ENCODE measurements around the gene ADCY3. TPM values are rescaled to one million over a fixed set of nuclear protein-coding genes. Genes with fewer than 3 reads are reported as not detected.

The ADCY3 gene
- total RNA-seq, 1 experiment from 2014 or later = 36.8 TPM

- no peak for DNase-seq (ENCODE audit: low spot score)
Measured at GRCh38 chr2:24831221-24832072, 88.6 kb downstream of the ADCY3 start.

DNA sequence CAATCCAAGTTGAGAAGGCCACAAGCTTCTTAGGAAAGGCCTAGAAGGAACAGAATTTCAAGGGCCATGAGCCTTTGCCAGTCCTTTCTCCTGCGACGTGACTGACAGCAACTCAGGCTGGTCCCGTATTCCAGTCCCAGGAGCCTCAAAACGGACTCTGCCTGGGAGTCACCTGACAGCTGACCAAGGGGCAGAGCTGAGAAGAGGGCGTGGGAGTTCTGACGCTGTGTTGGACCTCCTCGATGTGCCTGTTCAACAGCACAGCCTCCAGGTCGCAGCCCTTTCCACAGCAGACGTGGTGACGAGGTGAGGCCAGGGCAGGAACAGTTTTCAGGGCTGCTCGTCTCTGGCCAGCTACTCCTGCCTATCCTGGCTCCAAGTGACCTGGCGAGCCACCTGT, 89.3 kb downstream of the ADCY3 start:
- DNase-seq (ENCODE audit: low spot score) = no peak

DNA sequence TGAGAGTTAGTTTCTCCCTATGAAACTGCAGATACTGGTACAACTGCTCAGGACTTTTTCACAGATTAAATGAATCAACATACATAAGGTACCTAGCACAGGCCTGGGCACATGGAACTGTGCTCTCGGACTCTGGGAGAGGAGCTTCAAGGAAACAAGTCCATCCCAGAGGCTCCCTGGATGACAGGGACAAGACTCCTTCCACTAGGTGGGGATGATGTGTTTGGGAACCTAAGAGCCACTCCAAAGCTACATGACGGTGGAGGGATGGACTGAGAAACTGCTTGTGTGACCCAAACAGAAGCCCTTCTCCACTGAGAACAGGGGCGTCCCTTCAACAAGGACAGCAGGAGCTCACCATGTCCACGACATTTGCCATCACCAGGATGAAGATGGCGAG, 89.7 kb downstream of the ADCY3 start:
- no peak for DNase-seq (ENCODE audit: low spot score)

DNA sequence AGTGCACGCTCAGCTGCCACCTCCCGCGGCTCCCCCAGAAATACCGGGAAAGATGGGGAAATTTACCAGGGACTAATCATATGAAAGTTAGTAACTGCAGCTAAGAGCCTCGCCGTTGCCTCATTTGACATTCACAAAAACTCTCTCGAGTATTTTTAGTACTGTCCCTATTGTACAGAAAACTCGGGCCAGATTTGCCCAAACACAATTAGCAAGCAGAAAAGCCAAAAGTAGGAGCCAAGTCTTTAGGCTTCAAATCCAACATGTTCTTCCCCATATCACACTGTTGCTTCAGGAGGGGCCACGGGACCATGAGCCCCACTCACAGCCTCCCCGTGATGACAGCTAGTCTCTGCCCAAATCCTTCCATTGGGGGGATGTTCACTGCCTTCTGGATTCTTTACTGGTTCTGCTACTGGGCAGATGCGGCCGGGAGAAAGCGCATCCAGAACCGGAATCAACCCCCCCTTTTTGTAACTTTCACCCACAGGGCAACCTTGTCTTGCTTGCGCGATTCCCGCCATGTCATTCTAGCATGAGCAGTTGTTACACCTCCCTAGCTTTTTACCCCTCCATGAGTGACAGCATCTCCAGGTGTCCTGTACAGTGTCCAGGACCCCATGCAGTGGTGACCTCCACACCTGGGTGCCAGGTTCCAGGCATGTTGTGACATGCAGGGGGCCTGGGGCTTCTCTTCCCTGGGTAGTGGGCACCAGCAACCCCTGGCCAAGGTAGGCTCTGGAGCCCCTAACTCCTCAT, 91.6 kb downstream of the ADCY3 start:
- no peak for DNase-seq (ENCODE audit: low spot score)

- DNase-seq (ENCODE audit: low spot score) = peak; percentile 73
Measured at GRCh38 chr2:24827321-24828237, 92.5 kb downstream of the ADCY3 start.

GRCh38 chr2:24826773-24827145, 93.3 kb downstream of the ADCY3 start:
- no peak for DNase-seq (ENCODE audit: low spot score)

DNA sequence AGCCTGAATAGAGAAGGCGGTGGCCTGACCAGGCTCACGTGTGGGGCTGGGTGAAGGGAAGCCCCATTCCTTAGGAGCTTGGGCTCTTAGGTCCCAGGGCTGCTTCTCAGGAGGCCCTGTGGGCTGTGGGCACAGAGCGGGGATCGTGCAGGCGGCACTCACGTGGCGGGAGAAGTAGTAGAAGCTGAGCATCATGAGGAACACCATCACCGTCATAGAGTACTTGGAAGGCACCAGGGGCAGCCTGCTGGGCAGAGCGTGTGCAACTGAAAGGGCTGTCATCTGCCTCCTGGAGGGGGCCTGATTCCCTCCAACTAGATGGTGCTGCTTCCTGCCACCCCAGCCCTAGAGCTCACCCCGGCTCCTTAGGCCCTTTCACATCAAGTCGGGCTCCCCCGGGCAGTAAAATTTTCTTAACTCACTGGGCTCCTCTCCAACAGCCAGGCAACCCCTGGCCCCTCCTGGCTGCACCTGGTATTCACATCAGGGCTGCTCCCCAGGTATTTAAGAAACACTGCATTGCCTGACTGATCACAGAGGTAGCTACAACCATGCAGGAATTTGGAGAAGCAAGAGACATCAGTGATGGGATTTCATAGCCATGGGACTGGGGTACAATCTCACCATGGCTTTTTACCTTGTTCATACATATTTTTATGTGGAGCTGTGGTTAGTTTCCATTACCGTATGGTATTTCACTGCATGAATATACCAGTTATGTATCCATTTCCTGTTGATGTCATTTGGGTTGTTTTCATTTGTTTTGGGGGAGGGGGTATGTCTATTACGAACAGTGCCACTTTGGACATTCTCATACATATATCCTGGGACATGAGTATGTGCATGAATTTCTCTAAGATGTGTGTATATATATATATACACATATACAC, 93.9 kb downstream of the ADCY3 start:
- no peak for DNase-seq (ENCODE audit: low spot score)

- DNase-seq (ENCODE audit: low spot score) = no peak
Measured at GRCh38 chr2:24824966-24825882, 94.8 kb downstream of the ADCY3 start.

GRCh38 chr2:24824071-24824588, 95.9 kb downstream of the ADCY3 start:
- DNase-seq (ENCODE audit: low spot score) = no peak

DNA sequence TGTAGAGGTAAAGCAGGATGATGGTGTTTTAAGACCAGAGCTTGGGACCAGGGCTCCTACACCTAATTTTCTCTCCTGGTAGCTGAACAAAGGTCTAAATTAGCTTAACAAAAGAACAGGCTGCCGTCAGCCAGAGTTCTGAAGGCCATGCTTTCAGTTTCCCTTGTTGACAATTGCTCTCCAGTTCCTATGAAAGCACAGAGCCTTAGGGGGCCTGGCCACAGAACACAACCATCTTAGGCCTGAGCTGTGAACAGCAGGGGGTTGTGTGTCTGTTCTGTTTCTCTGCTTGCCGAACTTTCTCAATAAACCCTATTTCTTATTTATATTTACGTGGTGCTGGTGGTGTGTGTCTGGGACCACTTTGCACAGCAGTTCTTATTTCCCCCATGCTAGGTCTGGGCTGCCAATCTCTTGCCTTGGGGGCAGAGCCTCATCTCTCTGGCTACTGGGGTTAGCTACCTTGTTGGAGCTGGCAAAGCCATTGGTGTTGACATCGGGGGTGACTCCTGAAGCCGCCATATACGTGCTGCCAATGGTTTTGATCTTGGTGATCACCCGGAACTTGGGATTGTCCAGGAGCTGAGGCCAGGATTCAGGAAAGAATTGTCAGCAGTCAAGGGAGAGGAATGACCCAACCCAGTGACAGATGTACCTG, 97.9 kb downstream of the ADCY3 start:
- DNase-seq (ENCODE audit: low spot score) = no peak

GRCh38 chr2:24821433-24821891, 98.6 kb downstream of the ADCY3 start:
- DNase-seq (ENCODE audit: low spot score) = no peak

GRCh38 chr2:24820598-24821432, 99.2 kb downstream of the ADCY3 start:
- DNase-seq (ENCODE audit: low spot score) = no peak

- no peak for DNase-seq (ENCODE audit: low spot score)
Measured at GRCh38 chr2:24820175-24820513, 99.9 kb downstream of the ADCY3 start.

DNA sequence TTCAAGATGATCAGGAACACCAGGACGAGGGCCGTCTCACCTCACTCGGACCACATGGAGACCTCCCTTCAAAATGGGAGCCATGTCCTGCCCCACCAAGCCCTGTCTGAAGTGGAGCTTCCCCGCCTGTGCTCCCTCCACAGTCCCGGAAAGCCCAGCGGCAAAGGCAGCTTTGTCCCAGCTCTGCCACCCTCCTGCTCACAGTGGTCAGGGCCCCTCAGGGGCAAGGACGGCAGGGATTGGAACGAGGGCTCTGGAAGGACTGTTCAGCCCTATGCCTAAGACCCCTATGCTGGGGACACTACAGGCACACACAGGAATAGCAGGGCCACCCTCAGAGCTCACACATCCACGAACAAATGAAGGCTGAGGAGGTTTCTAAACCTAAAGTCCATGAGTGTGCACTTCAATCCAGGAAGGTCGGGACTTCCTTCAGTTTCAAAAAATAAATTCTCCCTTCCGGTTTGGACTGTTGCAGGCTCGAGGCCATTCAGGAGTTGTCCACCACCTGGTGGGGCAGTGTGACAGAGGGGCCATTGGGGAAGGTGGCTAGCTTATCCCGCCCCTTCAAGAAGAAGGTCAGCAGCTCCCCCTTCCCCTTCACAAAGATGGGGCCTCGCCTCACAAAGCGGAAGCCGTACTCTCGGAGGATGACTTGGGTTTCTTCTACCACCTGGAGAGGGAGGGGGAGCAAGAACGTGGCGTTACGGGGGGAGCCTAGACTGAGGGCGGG, 100.4 kb downstream of the ADCY3 start:
- no peak for DNase-seq (ENCODE audit: low spot score)

DNA sequence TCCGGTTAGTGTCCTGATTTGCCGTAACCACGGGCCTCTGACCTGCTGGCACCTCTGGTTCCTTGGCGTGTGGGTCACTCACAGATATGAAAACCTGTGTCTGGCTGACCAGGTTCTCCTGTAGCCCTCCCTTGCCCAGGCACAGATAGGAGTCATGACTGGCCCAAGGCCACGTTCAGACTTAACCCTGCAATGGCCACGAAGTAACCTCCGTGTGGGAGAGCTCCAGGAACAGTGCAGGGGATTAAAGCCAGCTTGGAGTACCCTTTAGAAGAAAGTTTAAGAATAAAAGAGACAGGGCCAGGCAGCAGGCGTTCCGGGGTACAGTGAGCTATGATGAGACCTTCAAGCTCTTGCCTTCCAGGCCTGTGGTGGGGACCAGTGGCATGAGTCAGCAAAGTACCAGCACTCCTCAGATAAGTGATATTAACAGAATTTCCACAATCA, 101.3 kb downstream of the ADCY3 start:
- no peak for DNase-seq (ENCODE audit: low spot score)

DNA sequence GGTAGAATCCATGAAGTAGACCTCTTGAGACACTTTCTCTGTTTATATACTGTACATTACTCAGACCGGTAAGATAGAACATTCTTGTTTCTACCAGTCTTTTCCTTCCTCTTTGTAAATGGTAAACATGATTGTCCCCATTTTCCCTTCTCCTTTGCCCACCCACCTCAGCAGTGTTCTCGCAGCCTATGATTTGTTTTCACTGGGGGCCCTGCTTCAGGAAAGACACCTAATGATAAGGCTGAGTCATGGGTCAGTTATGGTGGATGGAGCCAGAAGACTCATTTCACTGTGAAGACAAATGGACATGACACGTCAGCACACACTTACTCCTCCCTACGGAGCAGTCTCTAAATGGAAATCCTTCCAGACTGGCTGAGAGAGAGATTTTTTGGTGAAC, 103.2 kb downstream of the ADCY3 start:
- DNase-seq (ENCODE audit: low spot score) = peak; percentile 88

GRCh38 chr2:24816404-24816803, 103.6 kb downstream of the ADCY3 start:
- no peak for DNase-seq (ENCODE audit: low spot score)

Measured in A172 (cell line).